HepG2 (cell line): ENCODE measurements around the gene OSBPL5. TPM values are rescaled to one million over a fixed set of nuclear protein-coding genes. Genes with fewer than 3 reads are reported as not detected.

Experiments used
- ATAC-seq: fragments of 200-7000 bp; cut with Tn5 transposase; 3 replicates; pipeline ENCODE4 v1.9.1; 2020; ENCODE audit warnings: mild to moderate bottlenecking, moderate library complexity
- BruUV-seq: library from RNA; stranded (reverse); fragments of 400-500 nt; replicated peaks from 2 replicates; lab custom pipeline; 2021; lab: Mats Ljungman, UMichigan
- CTCF ChIA-PET: fragments of 300-600 bp; formaldehyde crosslinking; extraction: SDS; loops from one replicate; lab custom pipeline; 2021; ENCODE audit warnings: low total read pairs, inconsistent platforms, low intra/inter-chr PET ratio; lab: Yijun Ruan, JAX
- POLR2A ChIA-PET: fragments of 350-600 bp; sonication (Branson Sonifier 250); formaldehyde crosslinking; loops from one replicate; lab custom pipeline; 2020; ENCODE audit warnings: antibody characterized with exemption, inconsistent platforms; lab: Yijun Ruan, JAX
- DNase-seq: peaks from one replicate; pipeline ENCODE4 v3.0.0-alpha.2; 2015; ENCODE audit warnings: low spot score
- FAIRE-seq: peaks from 3 replicates; lab custom pipeline; 2011; peaks lifted over from hg19 to GRCh38; lab: Jason Lieb, UNC
- H2AFZ ChIP-seq: one replicate; pipeline ENCODE4 v1.6.1; 2011; ENCODE audit warnings: low read length, inconsistent platforms
- H3K27ac ChIP-seq: fragments of 300-600 bp; 3 replicates; pipeline ENCODE4 v1.8.0; 2011; ENCODE audit warnings: mixed run types, mild to moderate bottlenecking, mixed read lengths, low read length, inconsistent platforms; ENCODE audit not compliant: insufficient read depth; ENCODE audit errors: extremely low read length
- H3K27me3 ChIP-seq, 2 experiments: fragments of 200-600 bp in 1 of 2; 2 replicates in 1 of 2; 3 replicates in 1 of 2; pipeline versions ENCODE4 v1.6.0 to v1.8.0; 2011; ENCODE audit warnings: low read length in 2 of 2, mild to moderate bottlenecking in 2 of 2, moderate library complexity in 2 of 2, inconsistent platforms in 1 of 2; ENCODE audit not compliant: insufficient read depth in 2 of 2, control insufficient read depth in 1 of 2
- H3K36me3 ChIP-seq, 2 experiments: fragments of 200-600 bp in 1 of 2; replicated peaks in 1 of 2; 2 replicates in 1 of 2; 3 replicates in 1 of 2; pipeline versions ENCODE4 v1.5.1 to v1.8.0; 2011; ENCODE audit warnings: low read length in 2 of 2, inconsistent platforms in 1 of 2; ENCODE audit not compliant: insufficient read depth in 2 of 2, control insufficient read depth in 1 of 2
- H3K4me1 ChIP-seq: 2 replicates; pipeline ENCODE4 v1.5.1; 2012; ENCODE audit warnings: low read length, inconsistent platforms; ENCODE audit not compliant: insufficient read depth
- H3K4me2 ChIP-seq: 2 replicates; pipeline ENCODE4 v1.6.0; 2011; ENCODE audit warnings: low read depth, low read length, inconsistent platforms
- H3K4me3 ChIP-seq, 3 experiments: fragments of 200-600 bp in 1 of 3; sonication (generic), shearing (Covaris generic) in 1 of 3; replicated peaks in 1 of 3; 2 replicates each; pipeline ENCODE4 v1.5.1; 2011 to 2016; ENCODE audit warnings: low read length in 3 of 3, inconsistent platforms in 2 of 3, low read depth in 2 of 3, mild to moderate bottlenecking in 2 of 3, control low read depth in 1 of 3, mixed read lengths in 1 of 3; ENCODE audit not compliant: insufficient read depth in 1 of 3
- H3K79me2 ChIP-seq: one replicate; pipeline ENCODE4 v1.6.1; 2011; ENCODE audit warnings: low read length, inconsistent platforms; ENCODE audit not compliant: insufficient read depth
- H3K9ac ChIP-seq: 2 replicates; pipeline ENCODE4 v1.6.0; 2011; ENCODE audit warnings: mild to moderate bottlenecking, low read depth, low read length, inconsistent platforms; ENCODE audit not compliant: insufficient read depth
- H3K9me3 ChIP-seq: 2 replicates; pipeline ENCODE4 v1.5.1; 2012; ENCODE audit warnings: mild to moderate bottlenecking, low read length
- H4K20me1 ChIP-seq: 2 replicates; pipeline ENCODE4 v1.6.0; 2011; ENCODE audit warnings: inconsistent platforms, mild to moderate bottlenecking, low read length, moderate library complexity; ENCODE audit not compliant: insufficient read depth
- ATF5 ChIP-seq: sonication (generic); formaldehyde crosslinking; IDR thresholded peaks from 2 replicates; pipeline ENCODE4 v1.4.0; 2020; ENCODE audit warnings: mild to moderate bottlenecking, low read depth, missing genetic modification reagents
- ELF3 ChIP-seq: IDR thresholded peaks from 2 replicates; pipeline ENCODE4 v1.6.1; 2016; ENCODE audit warnings: missing genetic modification reagents, missing compliant biosample characterization
- EZH2 ChIP-seq: conservative IDR thresholded peaks from 2 replicates; pipeline ENCODE4 v1.6.1; 2012; ENCODE audit warnings: mild to moderate bottlenecking, low read depth, low read length, moderate library complexity
- NFIC ChIP-seq: IDR thresholded peaks from 2 replicates; pipeline ENCODE4 v1.6.1; 2012; ENCODE audit warnings: mild to moderate bottlenecking, low read length, inconsistent platforms
- RERE ChIP-seq: IDR thresholded peaks from 2 replicates; pipeline ENCODE4 v1.6.1; 2016; ENCODE audit warnings: low read depth, missing genetic modification reagents, missing compliant biosample characterization
- SAP130 ChIP-seq: IDR thresholded peaks from 2 replicates; pipeline ENCODE4 v1.6.1; 2016; ENCODE audit warnings: low read depth
- SP140L ChIP-seq: sonication (generic); formaldehyde crosslinking; IDR thresholded peaks from 2 replicates; pipeline ENCODE4 v1.4.0; 2020; ENCODE audit warnings: missing genetic modification reagents, borderline replicate concordance
- SPEN ChIP-seq: sonication (generic); formaldehyde crosslinking; IDR thresholded peaks from 2 replicates; pipeline ENCODE4 v1.5.1; 2020; ENCODE audit warnings: low read depth, mild to moderate bottlenecking, missing genetic modification reagents
- ZBTB14 ChIP-seq: sonication (generic); formaldehyde crosslinking; IDR thresholded peaks from 2 replicates; pipeline ENCODE4 v1.4.0; 2020; ENCODE audit warnings: missing genetic modification reagents
- ZFP36L1 ChIP-seq: sonication (generic); formaldehyde crosslinking; IDR thresholded peaks from 2 replicates; pipeline ENCODE4 v1.8.0; 2022; ENCODE audit warnings: mild to moderate bottlenecking, missing genetic modification reagents, moderate library complexity
- ZNF274 ChIP-seq: sonication (generic); formaldehyde crosslinking; IDR thresholded peaks from 2 replicates; pipeline ENCODE4 v1.5.1; 2020; ENCODE audit warnings: mild to moderate bottlenecking, missing genetic modification reagents
- ZNF883 ChIP-seq: sonication (generic); formaldehyde crosslinking; IDR thresholded peaks from 2 replicates; pipeline ENCODE4 v1.5.1; 2020; ENCODE audit warnings: mild to moderate bottlenecking, missing genetic modification reagents; ENCODE audit errors: not compliant biosample characterization
- WGBS: methylation state at CpG from one replicate; pipeline ENCODE4 v1.1.6; 2017; ENCODE audit warnings: low lambda C conversion rate; 5-methylcytosine and 5-hydroxymethylcytosine counted together
- in situ Hi-C: cut with HindIII; loops from 2 replicates; pipeline ENCODE4 v1.10.0; 2017; ENCODE audit warnings: low pct_unique_long_range_greater_than_20kb; ENCODE audit not compliant: extremely low pct_ligation_motif_present
- intact Hi-C: fragments of 100-400 bp; cut with micrococcal nuclease; formaldehyde crosslinking; loops from one replicate; pipeline ENCODE4 v1.10.0; 2022; ENCODE audit not compliant: unreplicated experiment
- polyA plus RNA-seq, 8 experiments: library from polyadenylated mRNA; depleted of rRNA in 3 of 8; stranded (reverse) in 7 of 8; unstranded in 1 of 8; fragments of >200 nt; fragmentation: Illumina TruSeq in 4 of 8; extraction: Trizol in 4 of 8; gene quantifications; 2 replicates each; pipeline versions ENCODE4 v1.2.1 to v1.2.3, GENCODE V29; 2011 to 2016; ENCODE audit warnings: low read depth in 4 of 8, missing spikeins in 1 of 8, mixed read lengths in 1 of 8; ENCODE audit not compliant: insufficient read depth in 1 of 8
- total RNA-seq, 5 experiments: library from RNA; depleted of rRNA; stranded (reverse); fragments of >200 nt; fragmentation: Illumina TruSeq; extraction: Trizol; gene quantifications; 2 replicates each; pipeline ENCODE4 v1.2.3, GENCODE V29; 2016; ENCODE audit warnings: low read depth in 1 of 5

The OSBPL5 gene
- total and polyA plus RNA-seq, 2 of the 13 experiments (the other 11 are each of a cell fraction or from before 2014, with no cell fraction given) = not detected

- no TSS peak for BruUV-seq
- CTCF ChIA-PET = no interaction called here
- intact Hi-C loops = no loop called here
These were observed 9.3 kb downstream of the OSBPL5 start for GRCh38 chr11:3155691-3156258.

GRCh38 chr11:3155216-3155615 lies 9.9 kb downstream of the OSBPL5 start:
- no peak for DNase-seq
- intact Hi-C loops = no loop called here
- WGBS = 51% methylated on average over 2 of the region's 3 CpGs
- no peak overlapping the region for H3K4me2 ChIP-seq
- H3K4me1 ChIP-seq = no peaks in the 10 kb centered on the region
- H2AFZ ChIP-seq = no peak overlapping the region
- no peak for FAIRE-seq
- ATAC-seq = no peak
- POLR2A ChIA-PET = no interaction called here
- H3K79me2 ChIP-seq = no peaks in the 10 kb centered on the region
- CTCF ChIA-PET = no interaction called here
- peaks cover 12 to 89% of the 10 kb centered on the region in 2 experiments for H3K27me3 ChIP-seq
- H3K4me3 ChIP-seq = no peak overlapping the region
- in situ Hi-C loops = no loop called here
- H3K36me3 ChIP-seq = no peaks in the 10 kb centered on the region
- no peaks in the 10 kb centered on the region; the same call in 1 of the 2 replicates for H4K20me1 ChIP-seq
- H3K9me3 ChIP-seq = no peaks in the 10 kb centered on the region
- H3K9ac ChIP-seq = no peak overlapping the region
- H3K27ac ChIP-seq = no peak overlapping the region
- BruUV-seq = no TSS peak
- TF ChIP-seq ZNF883 (CRISPR knock-in tag) (no peak), NFIC (no peak), ZFP36L1 (no peak), ZBTB14 (CRISPR knock-in tag) (no peak), ATF5 (no peak), RERE (CRISPR knock-in tag) (no peak), ZNF274 (no peak), SAP130 (CRISPR knock-in tag) (no peak), ELF3 (CRISPR knock-in tag) (no peak), SPEN (CRISPR knock-in tag) (no peak)

More at GRCh38 chr11:3155691-3156258, 9.3 kb downstream of the OSBPL5 start:
- POLR2A ChIA-PET = no interaction called here
- H3K4me2 ChIP-seq = no peak overlapping the region
- H3K4me1 ChIP-seq = no peaks in the 10 kb centered on the region
- H4K20me1 ChIP-seq = no peaks in the 10 kb centered on the region; the same call in 1 of the 2 replicates
- H3K9ac ChIP-seq = no peak overlapping the region
- no peak overlapping the region for H3K4me3 ChIP-seq
- no peak for TF ChIP-seq SP140L (CRISPR knock-in tag)
- TF ChIP-seq EZH2 = 0 out of 2 replicates have a peak, but pooled peaks have one; percentile 44
- H2AFZ ChIP-seq = no peak overlapping the region
- DNase-seq = no peak
- peaks cover 14 to 90% of the 10 kb centered on the region in 2 experiments for H3K27me3 ChIP-seq
- H3K9me3 ChIP-seq = no peaks in the 10 kb centered on the region
- WGBS = 42% methylated on average over 16 of the region's 16 CpGs
- no peak overlapping the region for H3K27ac ChIP-seq
- no peak for ATAC-seq
- in situ Hi-C loops = no loop called here
- H3K36me3 ChIP-seq = no peaks in the 10 kb centered on the region
- no peaks in the 10 kb centered on the region for H3K79me2 ChIP-seq
- no peak for FAIRE-seq
